Measurements from ENCODE around the gene MMS19. TPM values are rescaled to one million over a fixed set of nuclear protein-coding genes. Genes with fewer than 3 reads are reported as not detected.

MMS19 gene
- 70.6 and 72.5 TPM in 2 replicates for total RNA-seq (2021)
- Bru-seq, nascent RNA = percentile 84 among the genes with signal in this experiment
- percentile 82 among the genes with signal in this experiment for BruChase-seq, experiment 1, labeled RNA remaining after a 2-hour chase
- percentile 79 among the genes with signal in this experiment for BruChase-seq, experiment 2, labeled RNA remaining after a 6-hour chase
- long read RNA-seq, transcript MMS19-209 (31 exons, 3,797 nt) = major isoform, 21 of 83 reads
- long read RNA-seq, partial matches to known transcripts = 10 of 83 reads
- long read RNA-seq, other reads (novel, unspliced or antisense) = 50 of 83 reads

- no peak for TF ChIP-seq EZH2 (IDR thresholded peaks at IDR 0.05; ENCODE audit: borderline replicate concordance, low read depth, low read length, poor library complexity, severe bottlenecking)
- TF ChIP-seq CTCF (conservative IDR thresholded peaks at IDR 0.05; ENCODE audit: low read depth, low read length) = no peak
- H3K27ac ChIP-seq (ENCODE audit: low read depth, low read length, poor library complexity, severe bottlenecking) = peak within 1 kb of the TSS; percentile 88
- H3K36me3 ChIP-seq (ENCODE audit: insufficient read depth, low read length, poor library complexity, severe bottlenecking) = no peaks in the 10 kb centered on the region
- POLR2A ChIA-PET (ENCODE audit: low non-redundant PET) = no interaction called here
- peaks cover 27% of the 10 kb centered on the region for H3K27me3 ChIP-seq (replicated peaks; ENCODE audit: insufficient read depth, low read depth, low read length, poor library complexity)
- DNase-seq (ENCODE audit: low spot score) = peak; percentile 99
- BruUV-seq (replicated peaks) = no TSS peak
- intact Hi-C loops (cut with micrococcal nuclease; ENCODE audit: unreplicated experiment) = no loop called here
- CTCF ChIA-PET = no interaction called here
- no peaks in the 10 kb centered on the region for H3K9me3 ChIP-seq (ENCODE audit: low read depth, low read length, poor library complexity, severe bottlenecking)
- peaks cover 13% of the 10 kb centered on the region for H3K4me1 ChIP-seq (ENCODE audit: insufficient read depth, low read length, poor library complexity, severe bottlenecking)
- peak within 1 kb of the TSS; percentile 93 for H3K4me3 ChIP-seq (ENCODE audit: low read depth, low read length, poor library complexity, severe bottlenecking)
These were observed at the start of gene MMS19 for GRCh38 chr10:97498076-97498840. Gene MMS19, minus strand, starts transcription at chr10:97498422. Its CDS starts 38 bp downstream, at chr10:97498384.

- no peaks in the 10 kb centered on the region for H3K9me3 ChIP-seq (ENCODE audit: low read depth, low read length, poor library complexity, severe bottlenecking)
These were observed 49.7 kb upstream of the MMS19 start for GRCh38 chr10:97547962-97548361.

GRCh38 chr10:97547271-97547600 lies 49.0 kb upstream of the MMS19 start:
- no peak for TF ChIP-seq CTCF (conservative IDR thresholded peaks at IDR 0.05; ENCODE audit: low read depth, low read length)
- TF ChIP-seq EZH2 (IDR thresholded peaks at IDR 0.05; ENCODE audit: borderline replicate concordance, low read depth, low read length, poor library complexity, severe bottlenecking) = no peak
- Histone ChIP-seq H3K9me3 (ENCODE audit: low read depth, low read length, poor library complexity, severe bottlenecking) (no peaks in the 10 kb centered on the region), H3K4me1 (ENCODE audit: insufficient read depth, low read length, poor library complexity, severe bottlenecking) (peaks cover 14% of the 10 kb centered on the region), H3K27me3 (replicated peaks; ENCODE audit: insufficient read depth, low read depth, low read length, poor library complexity) (no peaks in the 10 kb centered on the region), H3K27ac (ENCODE audit: low read depth, low read length, poor library complexity, severe bottlenecking) (no peak overlapping the region), H3K4me3 (ENCODE audit: low read depth, low read length, poor library complexity, severe bottlenecking) (no peak overlapping the region), H3K36me3 (ENCODE audit: insufficient read depth, low read length, poor library complexity, severe bottlenecking) (no peaks in the 10 kb centered on the region)
- CTCF ChIA-PET = no interaction called here
- POLR2A ChIA-PET (ENCODE audit: low non-redundant PET) = no interaction called here
- intact Hi-C loops (cut with micrococcal nuclease; ENCODE audit: unreplicated experiment) = no loop called here
- no TSS peak for BruUV-seq (replicated peaks)
- no peak for DNase-seq (ENCODE audit: low spot score)

More at GRCh38 chr10:97547962-97548361, 49.7 kb upstream of the MMS19 start:
- Histone ChIP-seq H3K4me3 (ENCODE audit: low read depth, low read length, poor library complexity, severe bottlenecking) (no peak overlapping the region), H3K27ac (ENCODE audit: low read depth, low read length, poor library complexity, severe bottlenecking) (no peak overlapping the region), H3K27me3 (replicated peaks; ENCODE audit: insufficient read depth, low read depth, low read length, poor library complexity) (no peaks in the 10 kb centered on the region), H3K4me1 (ENCODE audit: insufficient read depth, low read length, poor library complexity, severe bottlenecking) (peaks cover 7% of the 10 kb centered on the region), H3K36me3 (ENCODE audit: insufficient read depth, low read length, poor library complexity, severe bottlenecking) (no peaks in the 10 kb centered on the region)
- no peak for TF ChIP-seq EZH2 (IDR thresholded peaks at IDR 0.05; ENCODE audit: borderline replicate concordance, low read depth, low read length, poor library complexity, severe bottlenecking)
- TF ChIP-seq CTCF (conservative IDR thresholded peaks at IDR 0.05; ENCODE audit: low read depth, low read length) = no peak
- BruUV-seq (replicated peaks) = no TSS peak
- DNase-seq (ENCODE audit: low spot score) = no peak
- ChIA-PET POLR2A (ENCODE audit: low non-redundant PET) (no interaction called here), CTCF (no interaction called here)
- intact Hi-C loops (cut with micrococcal nuclease; ENCODE audit: unreplicated experiment) = no loop called here

Measured in A673 (cell line).